Subcutaneous adipose tissue (tissue), 4 donors: Measurements from ENCODE around the gene RASEF. TPM values are rescaled to one million over a fixed set of nuclear protein-coding genes. Genes with fewer than 3 reads are reported as not detected.

ENCODE experiments used
- total RNA-seq, 4 donors: library from RNA; depleted of rRNA; stranded (reverse); fragments of >200 nt; gene quantifications; one replicate each; pipeline ENCODE4 v1.1.0, GENCODE V29; 2016
- TF ChIP-seq, protein P1 (sequence below): fragments of 450-650 bp; IDR thresholded peaks from one replicate; pipeline ENCODE4 v1.5.1; 2016; ENCODE audit warnings: low read depth, mild to moderate bottlenecking, control low read depth, antibody characterized with exemption, moderate library complexity

The RASEF gene
- total RNA-seq, 4 donors from 2014 or later: under 0.01 to 0.16 TPM; not detected in 2

GRCh38 chr9:83012922-83013838 lies 49.8 kb downstream of the RASEF start:
- TF ChIP-seq, protein P1, sequence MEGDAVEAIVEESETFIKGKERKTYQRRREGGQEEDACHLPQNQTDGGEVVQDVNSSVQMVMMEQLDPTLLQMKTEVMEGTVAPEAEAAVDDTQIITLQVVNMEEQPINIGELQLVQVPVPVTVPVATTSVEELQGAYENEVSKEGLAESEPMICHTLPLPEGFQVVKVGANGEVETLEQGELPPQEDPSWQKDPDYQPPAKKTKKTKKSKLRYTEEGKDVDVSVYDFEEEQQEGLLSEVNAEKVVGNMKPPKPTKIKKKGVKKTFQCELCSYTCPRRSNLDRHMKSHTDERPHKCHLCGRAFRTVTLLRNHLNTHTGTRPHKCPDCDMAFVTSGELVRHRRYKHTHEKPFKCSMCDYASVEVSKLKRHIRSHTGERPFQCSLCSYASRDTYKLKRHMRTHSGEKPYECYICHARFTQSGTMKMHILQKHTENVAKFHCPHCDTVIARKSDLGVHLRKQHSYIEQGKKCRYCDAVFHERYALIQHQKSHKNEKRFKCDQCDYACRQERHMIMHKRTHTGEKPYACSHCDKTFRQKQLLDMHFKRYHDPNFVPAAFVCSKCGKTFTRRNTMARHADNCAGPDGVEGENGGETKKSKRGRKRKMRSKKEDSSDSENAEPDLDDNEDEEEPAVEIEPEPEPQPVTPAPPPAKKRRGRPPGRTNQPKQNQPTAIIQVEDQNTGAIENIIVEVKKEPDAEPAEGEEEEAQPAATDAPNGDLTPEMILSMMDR: no peak

- TF ChIP-seq, protein P1: no peak
These were observed 50.6 kb downstream of the RASEF start for GRCh38 chr9:83012168-83012921.

- TF ChIP-seq, protein P1: no peak
These were observed 51.3 kb downstream of the RASEF start for GRCh38 chr9:83011611-83012010.

- TF ChIP-seq, protein P1: no peak
These were observed 55.2 kb downstream of the RASEF start for GRCh38 chr9:83007521-83008300.

DNA sequence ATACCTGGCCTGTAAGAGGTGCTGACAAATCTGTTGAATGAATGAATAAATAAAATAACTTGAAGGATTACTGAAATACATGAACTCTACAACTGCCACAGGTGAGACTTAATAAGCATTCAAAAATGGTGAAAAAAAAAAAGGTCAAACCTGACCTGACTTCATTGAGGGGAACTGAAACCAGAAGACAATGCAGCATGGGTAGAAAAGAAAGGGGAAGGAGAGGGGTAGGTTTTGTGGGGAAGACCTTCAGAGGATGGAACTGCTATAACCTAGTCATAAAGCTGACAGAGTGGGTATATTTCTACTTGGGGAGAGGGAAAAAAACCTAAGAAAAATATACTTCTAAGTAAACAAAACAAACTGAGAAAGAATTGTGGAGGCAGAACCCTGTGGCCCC lies 56.6 kb downstream of the RASEF start:
- TF ChIP-seq, protein P1: no peak

- TF ChIP-seq, protein P1: no peak
These were observed 57.0 kb downstream of the RASEF start for GRCh38 chr9:83005963-83006362.

DNA sequence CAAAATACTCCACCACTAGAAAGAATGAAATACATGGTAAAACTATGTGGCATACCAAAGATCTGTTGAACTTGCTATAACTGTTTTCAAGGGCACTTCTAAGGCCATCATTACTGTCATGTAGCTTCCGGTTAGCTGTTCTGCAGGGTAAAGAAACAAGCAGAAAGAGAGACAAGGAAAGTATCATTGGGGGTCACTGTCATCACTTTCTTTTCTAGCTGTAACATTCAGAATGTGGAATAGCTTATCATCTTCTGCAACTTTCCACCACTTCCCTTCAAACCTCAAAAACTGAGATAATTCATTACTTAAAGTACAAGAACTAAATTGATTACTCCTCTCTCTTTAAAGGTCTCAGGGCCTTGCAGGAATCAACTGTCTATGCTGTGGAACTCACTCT lies 57.6 kb downstream of the RASEF start:
- TF ChIP-seq, protein P1: no peak
